PC-9 (cell line): ENCODE results near the gene SYTL1.

Experiments
- EZH2 ChIP-seq: fragments of 200-600 bp; sonication (generic); IDR thresholded peaks from 2 replicates; pipeline ENCODE4 v1.8.0; 2017; ENCODE audit warnings: antibody characterized with exemption, low read depth
- TF ChIP-seq, protein P1 (sequence below): fragments of 200-600 bp; sonication (generic); conservative IDR thresholded peaks from 2 replicates; pipeline ENCODE4 v1.6.1; 2017; ENCODE audit warnings: mixed run types, antibody characterized with exemption, mild to moderate bottlenecking, moderate library complexity

GRCh38 chr1:27372022-27372807 lies 30.4 kb downstream of the SYTL1 start:
- no peak for TF ChIP-seq EZH2
- TF ChIP-seq, protein P1, sequence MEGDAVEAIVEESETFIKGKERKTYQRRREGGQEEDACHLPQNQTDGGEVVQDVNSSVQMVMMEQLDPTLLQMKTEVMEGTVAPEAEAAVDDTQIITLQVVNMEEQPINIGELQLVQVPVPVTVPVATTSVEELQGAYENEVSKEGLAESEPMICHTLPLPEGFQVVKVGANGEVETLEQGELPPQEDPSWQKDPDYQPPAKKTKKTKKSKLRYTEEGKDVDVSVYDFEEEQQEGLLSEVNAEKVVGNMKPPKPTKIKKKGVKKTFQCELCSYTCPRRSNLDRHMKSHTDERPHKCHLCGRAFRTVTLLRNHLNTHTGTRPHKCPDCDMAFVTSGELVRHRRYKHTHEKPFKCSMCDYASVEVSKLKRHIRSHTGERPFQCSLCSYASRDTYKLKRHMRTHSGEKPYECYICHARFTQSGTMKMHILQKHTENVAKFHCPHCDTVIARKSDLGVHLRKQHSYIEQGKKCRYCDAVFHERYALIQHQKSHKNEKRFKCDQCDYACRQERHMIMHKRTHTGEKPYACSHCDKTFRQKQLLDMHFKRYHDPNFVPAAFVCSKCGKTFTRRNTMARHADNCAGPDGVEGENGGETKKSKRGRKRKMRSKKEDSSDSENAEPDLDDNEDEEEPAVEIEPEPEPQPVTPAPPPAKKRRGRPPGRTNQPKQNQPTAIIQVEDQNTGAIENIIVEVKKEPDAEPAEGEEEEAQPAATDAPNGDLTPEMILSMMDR: no peak
